SK-N-SH (cell line): ENCODE measurements around the gene ORC3. TPM values are rescaled to one million over a fixed set of nuclear protein-coding genes. Genes with fewer than 3 reads are reported as not detected.

ENCODE experiments used
- CTCF ChIA-PET: fragments of 300-600, 350-600 bp; formaldehyde crosslinking; extraction: SDS; loops from one replicate; lab custom pipeline; 2021; lab: Yijun Ruan, JAX
- POLR2A ChIA-PET: fragments of 350-600 bp; sonication (Branson Sonifier 250); formaldehyde crosslinking; extraction: SDS; loops from one replicate; lab custom pipeline; 2020; ENCODE audit warnings: antibody characterized with exemption, inconsistent platforms; lab: Yijun Ruan, JAX
- DNase-seq: peaks from one replicate; pipeline ENCODE4 v3.0.0; 2012
- H2AFZ ChIP-seq: fragments of 200-600 bp; sonication (generic); 2 replicates; pipeline ENCODE4 v1.8.1; 2016; ENCODE audit warnings: antibody characterized with exemption, mild to moderate bottlenecking, low read depth
- H3F3A ChIP-seq: fragments of 200-600 bp; sonication (generic); replicated peaks from 2 replicates; pipeline ENCODE3; 2016; ENCODE audit warnings: antibody characterized with exemption, mild to moderate bottlenecking; ENCODE audit not compliant: insufficient read depth
- H3K27ac ChIP-seq, 2 experiments: fragments of 200-500 bp in 1 of 2; fragments of 200-600 bp in 1 of 2; sonication (Bioruptor generic) in 1 of 2; sonication (generic), shearing (Covaris generic) in 1 of 2; 2 replicates each; pipeline versions ENCODE4 v1.5.1 to v1.6.1; 2014 to 2016; ENCODE audit warnings: low read depth in 2 of 2, inconsistent platforms in 1 of 2, low read length in 1 of 2, mild to moderate bottlenecking in 1 of 2, mixed read lengths in 1 of 2
- H3K27me3 ChIP-seq: fragments of 200-600 bp; sonication (generic), shearing (Covaris generic); 2 replicates; pipeline ENCODE4 v1.6.1; 2016; ENCODE audit warnings: mixed run types; ENCODE audit not compliant: insufficient read depth
- H3K36me3 ChIP-seq, 2 experiments: fragments of 200-500 bp in 1 of 2; fragments of 200-600 bp in 1 of 2; sonication (Bioruptor generic) in 1 of 2; sonication (generic) in 1 of 2; replicated peaks in 1 of 2; 2 replicates each; pipeline versions ENCODE3 to v1.5.1; 2014 to 2016; ENCODE audit warnings: low read length in 1 of 2, mild to moderate bottlenecking in 1 of 2; ENCODE audit not compliant: insufficient read depth in 2 of 2, control insufficient read depth in 1 of 2
- H3K4me1 ChIP-seq, 2 experiments: fragments of 200-500 bp in 1 of 2; fragments of 200-600 bp in 1 of 2; sonication (Bioruptor generic) in 1 of 2; sonication (generic), shearing (Covaris generic) in 1 of 2; 2 replicates each; pipeline versions ENCODE4 v1.5.1 to v1.6.1; 2014 to 2016; ENCODE audit warnings: low read depth in 1 of 2, low read length in 1 of 2, mixed run types in 1 of 2; ENCODE audit not compliant: insufficient read depth in 2 of 2, control insufficient read depth in 1 of 2
- H3K4me2 ChIP-seq: fragments of 200-600 bp; sonication (generic), shearing (Covaris generic); 2 replicates; pipeline ENCODE4 v1.6.1; 2017; ENCODE audit warnings: mixed run types
- H3K4me3 ChIP-seq, 2 experiments: fragments of 200-500 bp in 1 of 2; fragments of 200-600 bp in 1 of 2; sonication (Bioruptor generic) in 1 of 2; sonication (generic), shearing (Covaris generic) in 1 of 2; 2 replicates each; pipeline versions ENCODE4 v1.5.1 to v1.8.1; 2014 to 2016; ENCODE audit warnings: low read depth in 2 of 2, inconsistent platforms in 1 of 2, low read length in 1 of 2, mild to moderate bottlenecking in 1 of 2, mixed read lengths in 1 of 2, moderate library complexity in 1 of 2
- H3K79me2 ChIP-seq: fragments of 200-600 bp; sonication (generic); 2 replicates; pipeline ENCODE4 v1.8.1; 2017; ENCODE audit warnings: mild to moderate bottlenecking; ENCODE audit not compliant: insufficient read depth
- H3K9ac ChIP-seq: fragments of 200-600 bp; sonication (generic); 2 replicates; pipeline ENCODE4 v1.6.1; 2017; ENCODE audit warnings: mixed run types
- H3K9me2 ChIP-seq: fragments of 200-600 bp; sonication (generic); 2 replicates; pipeline ENCODE4 v1.6.1; 2017; ENCODE audit warnings: mixed run types
- H3K9me3 ChIP-seq: fragments of 200-600 bp; sonication (generic); 2 replicates; pipeline ENCODE4 v1.6.1; 2017; ENCODE audit warnings: mixed run types, mild to moderate bottlenecking, moderate library complexity
- H4K20me1 ChIP-seq: fragments of 200-600 bp; sonication (generic); 2 replicates; pipeline ENCODE4 v1.6.1; 2017; ENCODE audit warnings: mild to moderate bottlenecking, mixed run types; ENCODE audit not compliant: insufficient read depth
- CHD2 ChIP-seq: fragments of 150-350 bp; IDR thresholded peaks from 2 replicates; pipeline ENCODE4 v1.6.1; 2018; ENCODE audit warnings: low read length; ENCODE audit not compliant: partially characterized antibody
- CTCF ChIP-seq: fragments of 200-600 bp; sonication (generic); IDR thresholded peaks from 2 replicates; pipeline ENCODE4 v1.6.1; 2017; ENCODE audit warnings: antibody characterized with exemption, mild to moderate bottlenecking, moderate library complexity
- ELF1 ChIP-seq: IDR thresholded peaks from 2 replicates; pipeline ENCODE4 v1.4.0; 2012
- FOXJ3 ChIP-seq: sonication (generic); formaldehyde crosslinking; IDR thresholded peaks from 2 replicates; pipeline ENCODE4 v1.5.1; 2020; ENCODE audit warnings: mild to moderate bottlenecking, missing genetic modification reagents
- GABPA ChIP-seq: IDR thresholded peaks from 2 replicates; pipeline ENCODE4 v1.4.0; 2012; ENCODE audit warnings: low read depth, mild to moderate bottlenecking
- GATA2 ChIP-seq: sonication (generic); formaldehyde crosslinking; IDR thresholded peaks from 2 replicates; pipeline ENCODE4 v1.5.0; 2020; ENCODE audit warnings: mild to moderate bottlenecking, missing genetic modification reagents
- JUND ChIP-seq: IDR thresholded peaks from 2 replicates; pipeline ENCODE4 v1.4.0; 2012
- MEF2A ChIP-seq: IDR thresholded peaks from 2 replicates; pipeline ENCODE4 v1.4.0; 2012; ENCODE audit warnings: low read depth, borderline replicate concordance
- NFIC ChIP-seq: IDR thresholded peaks from 2 replicates; pipeline ENCODE4 v1.4.0; 2012; ENCODE audit warnings: borderline replicate concordance
- NRF1 ChIP-seq: IDR thresholded peaks from 2 replicates; pipeline ENCODE4 v1.6.1; 2012; ENCODE audit warnings: low read depth, mild to moderate bottlenecking, low read length
- POLR2AphosphoS5 ChIP-seq: IDR thresholded peaks from 2 replicates; pipeline ENCODE4 v1.6.1; 2012; ENCODE audit warnings: low read depth, low read length
- RCOR1 ChIP-seq: fragments of 150-350 bp; IDR thresholded peaks from 2 replicates; pipeline ENCODE4 v1.6.1; 2017; ENCODE audit warnings: antibody characterized with exemption, low read length
- RFX5 ChIP-seq: IDR thresholded peaks from 2 replicates; pipeline ENCODE4 v1.6.1; 2012; ENCODE audit warnings: mild to moderate bottlenecking, improper control_type of control experiment, low read length
- SIN3A ChIP-seq: IDR thresholded peaks from 2 replicates; pipeline ENCODE4 v1.6.1; 2012; ENCODE audit warnings: low read depth, mild to moderate bottlenecking, low read length, moderate library complexity, borderline replicate concordance
- SMC3 ChIP-seq: IDR thresholded peaks from 2 replicates; pipeline ENCODE4 v1.6.1; 2012; ENCODE audit warnings: low read depth, low read length, improper control_type of control experiment
- TAF1 ChIP-seq: IDR thresholded peaks from 2 replicates; pipeline ENCODE4 v1.6.1; 2012; ENCODE audit warnings: low read depth, mild to moderate bottlenecking, low read length, moderate library complexity, borderline replicate concordance
- USF2 ChIP-seq: fragments of 150-350 bp; IDR thresholded peaks from 2 replicates; pipeline ENCODE4 v1.6.1; 2017; ENCODE audit warnings: antibody characterized with exemption, low read length, low read depth, borderline replicate concordance
- YY1 ChIP-seq: IDR thresholded peaks from 2 replicates; pipeline ENCODE4 v1.4.0; 2012; ENCODE audit warnings: low read depth, mild to moderate bottlenecking
- WGBS: methylation state at CpG from one replicate; pipeline ENCODE4 v1.1.6; 2017; ENCODE audit warnings: low lambda C conversion rate; 5-methylcytosine and 5-hydroxymethylcytosine counted together
- polyA plus RNA-seq, 3 experiments: library from polyadenylated mRNA; depleted of rRNA; stranded (reverse); fragments of >200 nt; gene quantifications; 2 replicates each; pipeline ENCODE4 v1.2.3, GENCODE V29; 2012

Gene ORC3
- polyA plus RNA-seq, 1 of the 3 experiments (the other 2 are of a cell fraction): 13.3 TPM

- peaks cover 46 to 62% of the 10 kb centered on the region in 2 experiments for H3K36me3 ChIP-seq
- no peak overlapping the region for H3K4me2 ChIP-seq
- peaks cover 20% of the 10 kb centered on the region for H4K20me1 ChIP-seq
- H3K9me2 ChIP-seq: no peaks in the 10 kb centered on the region
- CTCF ChIA-PET: interaction anchor here (1.3 kb wide), 1 partner anchor 25 kb away, joined by 3 read pairs; no protein-coding TSS in a partner anchor
- 85% methylated on average over 4 of the region's 4 CpGs for WGBS
- no peak overlapping the region for H3K4me3 ChIP-seq
- POLR2A ChIA-PET: no interaction called here
- no peak overlapping the region for H3K9ac ChIP-seq
- peaks cover 20% of the 10 kb centered on the region for H3F3A ChIP-seq
- no peak overlapping the region for H2AFZ ChIP-seq
- TF ChIP-seq TAF1 (no peak), NRF1 (no peak), GATA2 (CRISPR knock-in tag) (no peak), CHD2 (no peak), POLR2AphosphoS5 (no peak), RFX5 (no peak), YY1 (no peak), SMC3 (no peak), SIN3A (no peak), USF2 (no peak), ELF1 (no peak), RCOR1 (no peak), CTCF (no peak), GABPA (no peak), FOXJ3 (no peak), MEF2A (no peak), NFIC (no peak), JUND (no peak)
- TF ChIP-seq, all 33 proteins: peak for 0
- Histone ChIP-seq H3K79me2 (peaks cover 47% of the 10 kb centered on the region; the same call in 1 of the 2 replicates), H3K4me1 (no peaks in the 10 kb centered on the region), H3K27ac (no peak overlapping the region), H3K27me3 (no peaks in the 10 kb centered on the region), H3K9me3 (no peaks in the 10 kb centered on the region)
- DNase-seq: no peak
Observed at GRCh38 chr6:87675004-87675681, 85.2 kb downstream of the ORC3 start.
